HUES6 (cell line): ENCODE results near the gene DHRS9.
A peak's percentile ranks its signal among the peaks of the same experiment; 100 is the strongest.

ENCODE experiments used
- H3K27ac ChIP-seq: 2 replicates; pipeline ENCODE4 v1.7.0; 2013; ENCODE audit warnings: low read depth, mild to moderate bottlenecking, low read length, inconsistent platforms
- H3K27me3 ChIP-seq: 2 replicates; pipeline ENCODE4 v1.6.1; 2013; ENCODE audit warnings: low read length; ENCODE audit not compliant: control insufficient read depth, insufficient read depth
- H3K36me3 ChIP-seq: 2 replicates; pipeline ENCODE4 v1.6.1; 2013; ENCODE audit warnings: low read length; ENCODE audit not compliant: control insufficient read depth, insufficient read depth
- H3K4me1 ChIP-seq: 2 replicates; pipeline ENCODE4 v1.6.1; 2013; ENCODE audit warnings: low read length; ENCODE audit not compliant: control insufficient read depth, insufficient read depth
- H3K4me3 ChIP-seq: 2 replicates; pipeline ENCODE4 v1.5.1; 2013; ENCODE audit warnings: low read depth, low read length
- H3K9ac ChIP-seq: one replicate; pipeline ENCODE4 v1.6.1; 2013; ENCODE audit warnings: mild to moderate bottlenecking, low read length
- H3K9me3 ChIP-seq: 2 replicates; pipeline ENCODE4 v1.6.1; 2013; ENCODE audit warnings: low read depth, low read length; ENCODE audit not compliant: control insufficient read depth, insufficient read depth

DHRS9 gene

DNA sequence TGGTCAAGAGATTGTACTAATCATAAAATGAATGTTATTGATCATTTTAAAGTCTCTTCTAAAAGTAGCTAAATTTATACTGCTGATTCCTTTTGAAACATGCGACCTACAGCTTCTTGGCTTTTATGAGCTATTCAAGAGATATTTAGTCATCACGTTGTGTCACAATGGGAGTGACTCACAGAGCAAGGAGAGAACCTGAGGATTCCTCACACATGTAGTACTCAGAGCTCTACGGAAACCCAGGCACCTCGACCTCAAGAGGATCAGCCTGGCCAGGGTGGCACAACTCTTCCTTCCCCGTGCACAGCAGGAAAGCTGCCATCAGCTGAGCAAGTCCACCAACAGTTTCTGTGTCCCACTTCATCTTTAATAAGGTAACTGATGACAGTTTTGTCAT is at the start of gene DHRS9:
TSS of gene DHRS9 (plus strand) at position 223 of the 400 bp plus-strand sequence. CDS start 12,019 bp downstream, outside the sequence.
- no peak within 1 kb of the TSS for H3K9ac ChIP-seq
- no peak within 1 kb of the TSS for H3K27ac ChIP-seq
- no peaks in the 10 kb centered on the region for H3K4me1 ChIP-seq
- no peaks in the 10 kb centered on the region for H3K36me3 ChIP-seq
- H3K27me3 ChIP-seq = no peaks in the 10 kb centered on the region
- no peak within 1 kb of the TSS for H3K4me3 ChIP-seq
- H3K9me3 ChIP-seq = no peaks in the 10 kb centered on the region

DNA sequence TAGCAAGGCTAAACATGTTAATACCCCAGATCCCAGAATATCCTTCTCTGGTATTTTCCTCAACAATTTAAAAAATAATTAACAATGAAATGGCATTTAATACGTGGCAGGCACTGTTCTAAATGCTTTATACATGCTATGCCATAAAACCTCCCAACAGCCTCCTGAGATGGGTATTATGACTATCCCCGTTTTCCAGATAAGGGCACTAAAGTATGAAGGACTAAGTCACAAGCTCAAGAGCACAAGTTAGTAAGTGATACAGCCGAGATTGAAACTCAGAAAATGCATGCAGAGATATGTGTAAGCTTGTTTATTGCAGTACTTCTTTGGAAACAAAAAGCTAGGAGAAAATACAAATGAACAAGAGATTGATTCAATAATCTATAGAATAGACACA is 46.2 kb upstream of the DHRS9 start:
- no peak overlapping the region for H3K27ac ChIP-seq
- no peaks in the 10 kb centered on the region for H3K27me3 ChIP-seq
- H3K4me1 ChIP-seq = no peaks in the 10 kb centered on the region
- H3K4me3 ChIP-seq = no peak overlapping the region
- no peak overlapping the region for H3K9ac ChIP-seq
- H3K9me3 ChIP-seq = no peaks in the 10 kb centered on the region
- no peaks in the 10 kb centered on the region for H3K36me3 ChIP-seq

DNA sequence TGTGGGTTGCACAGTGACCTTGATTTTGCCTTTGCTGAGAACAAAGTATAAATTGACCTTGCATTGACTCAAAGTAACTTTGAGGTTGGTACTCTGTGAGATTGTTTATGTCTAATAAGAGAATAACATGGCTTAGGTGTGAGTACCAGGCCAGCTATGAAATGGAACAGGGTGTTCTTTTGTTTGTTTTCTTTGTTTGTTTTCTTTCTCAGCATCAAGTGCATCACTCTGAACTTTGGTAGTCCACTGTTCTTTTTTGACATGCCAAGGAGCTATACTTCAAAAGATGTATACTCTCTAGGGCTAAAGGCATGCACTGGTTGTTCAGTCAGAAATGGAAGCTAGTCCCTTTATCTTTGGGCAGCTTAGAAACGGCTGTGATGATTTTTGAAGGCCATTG is 43.3 kb upstream of the DHRS9 start:
- Histone ChIP-seq H3K9ac (no peak overlapping the region), H3K4me3 (no peak overlapping the region), H3K27me3 (no peaks in the 10 kb centered on the region), H3K9me3 (no peaks in the 10 kb centered on the region), H3K36me3 (no peaks in the 10 kb centered on the region), H3K4me1 (no peaks in the 10 kb centered on the region), H3K27ac (no peak overlapping the region)

DNA sequence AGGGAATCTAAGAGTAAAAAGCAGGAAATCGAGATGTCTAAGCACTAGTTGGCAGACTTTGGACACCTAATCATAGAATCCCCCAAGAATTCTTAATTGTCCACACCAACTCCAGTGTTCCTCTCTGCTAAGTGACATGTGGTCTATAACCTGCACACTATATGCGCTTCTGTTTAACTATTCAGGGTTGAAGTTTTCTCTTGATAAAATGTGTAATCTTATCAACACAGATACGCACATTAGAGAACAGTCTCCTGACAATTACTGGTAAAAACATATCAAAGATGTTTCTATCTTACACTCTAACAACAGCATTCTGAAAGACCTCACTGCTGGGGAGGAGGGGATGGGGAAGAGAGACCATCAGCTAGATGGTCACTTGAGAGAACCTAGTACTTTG is 42.1 kb upstream of the DHRS9 start:
- H3K27ac ChIP-seq = no peak overlapping the region
- no peaks in the 10 kb centered on the region for H3K36me3 ChIP-seq
- H3K9ac ChIP-seq = no peak overlapping the region
- H3K27me3 ChIP-seq = no peaks in the 10 kb centered on the region
- H3K4me1 ChIP-seq = no peaks in the 10 kb centered on the region
- H3K4me3 ChIP-seq = no peak overlapping the region
- H3K9me3 ChIP-seq = no peaks in the 10 kb centered on the region

DNA sequence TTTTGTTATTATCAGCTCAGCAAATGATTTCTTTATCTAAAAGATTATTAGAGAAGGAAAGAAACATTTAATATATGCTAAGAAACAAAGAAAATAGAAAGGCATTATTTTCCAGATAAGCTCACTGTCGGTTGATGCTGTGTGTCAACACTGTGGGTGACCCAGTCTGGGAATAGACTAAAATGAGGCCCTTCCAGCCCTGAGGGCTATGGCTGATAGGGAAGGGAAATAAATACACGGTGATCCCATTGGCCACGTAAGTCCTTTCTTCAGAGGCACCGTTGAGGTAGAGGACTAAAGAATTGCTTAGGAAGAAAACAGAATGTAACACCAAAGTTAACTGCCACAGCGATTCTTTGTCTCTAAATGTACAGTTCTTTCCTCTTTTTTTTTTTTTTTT is 40.0 kb upstream of the DHRS9 start:
- Histone ChIP-seq H3K27me3 (no peaks in the 10 kb centered on the region), H3K4me1 (no peaks in the 10 kb centered on the region), H3K36me3 (no peaks in the 10 kb centered on the region), H3K27ac (no peak overlapping the region), H3K9ac (no peak overlapping the region), H3K9me3 (no peaks in the 10 kb centered on the region), H3K4me3 (no peak overlapping the region)

DNA sequence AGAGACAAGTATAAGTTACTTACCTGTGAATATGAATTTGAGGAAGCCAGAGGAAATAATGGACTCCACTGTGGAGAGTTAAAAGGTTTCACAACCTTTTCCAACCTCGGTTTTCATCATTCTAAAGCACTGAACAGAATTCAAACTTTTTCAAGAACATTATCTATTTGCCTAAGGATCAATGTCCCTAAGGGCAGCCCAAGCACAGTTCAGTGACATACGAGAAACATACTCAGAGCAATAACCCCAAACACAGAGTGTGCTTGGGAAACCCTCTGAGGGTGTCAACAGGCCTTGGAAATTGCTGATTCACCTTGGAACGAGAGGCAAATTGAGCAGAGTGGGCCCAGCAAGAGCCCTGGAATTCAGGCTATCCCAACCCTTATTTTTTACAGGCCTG is 38.2 kb upstream of the DHRS9 start, which contains the start of gene ABCB11:
TSS of gene ABCB11 (minus strand) at position 123 of the 400 bp plus-strand sequence. CDS start 13,199 bp downstream, outside the sequence.
- Histone ChIP-seq H3K9ac (no peak within 1 kb of the TSS), H3K9me3 (no peaks in the 10 kb centered on the region), H3K36me3 (no peaks in the 10 kb centered on the region), H3K27ac (0 out of 2 replicates have a peak within 1 kb of the TSS, but pooled peaks have one; percentile 48), H3K27me3 (no peaks in the 10 kb centered on the region), H3K4me1 (no peaks in the 10 kb centered on the region), H3K4me3 (no peak within 1 kb of the TSS)

DNA sequence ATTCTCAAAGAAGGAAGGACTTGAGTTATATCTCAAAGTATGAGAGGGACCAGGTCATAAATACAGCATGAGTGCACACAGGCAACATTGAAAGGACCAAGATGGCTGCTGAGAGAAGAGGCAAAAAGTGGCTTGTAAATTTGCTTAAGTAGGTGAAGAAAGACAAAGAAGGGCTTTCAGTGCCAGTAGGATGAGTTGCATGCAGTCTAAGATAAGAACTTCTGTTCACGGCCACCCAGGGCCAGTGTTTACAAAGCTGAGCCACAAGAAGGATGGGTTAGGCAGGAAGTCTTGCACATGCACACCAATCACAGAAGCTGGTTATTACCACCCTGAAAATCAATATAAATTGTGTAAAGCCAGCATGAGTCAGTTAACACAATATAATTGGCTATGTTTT is 35.1 kb upstream of the DHRS9 start:
- no peaks in the 10 kb centered on the region for H3K9me3 ChIP-seq
- H3K9ac ChIP-seq = no peak overlapping the region
- H3K4me1 ChIP-seq = no peaks in the 10 kb centered on the region; the same call in 1 of the 2 replicates
- H3K27ac ChIP-seq = no peak overlapping the region
- H3K4me3 ChIP-seq = no peak overlapping the region
- no peaks in the 10 kb centered on the region for H3K27me3 ChIP-seq
- H3K36me3 ChIP-seq = no peaks in the 10 kb centered on the region

DNA sequence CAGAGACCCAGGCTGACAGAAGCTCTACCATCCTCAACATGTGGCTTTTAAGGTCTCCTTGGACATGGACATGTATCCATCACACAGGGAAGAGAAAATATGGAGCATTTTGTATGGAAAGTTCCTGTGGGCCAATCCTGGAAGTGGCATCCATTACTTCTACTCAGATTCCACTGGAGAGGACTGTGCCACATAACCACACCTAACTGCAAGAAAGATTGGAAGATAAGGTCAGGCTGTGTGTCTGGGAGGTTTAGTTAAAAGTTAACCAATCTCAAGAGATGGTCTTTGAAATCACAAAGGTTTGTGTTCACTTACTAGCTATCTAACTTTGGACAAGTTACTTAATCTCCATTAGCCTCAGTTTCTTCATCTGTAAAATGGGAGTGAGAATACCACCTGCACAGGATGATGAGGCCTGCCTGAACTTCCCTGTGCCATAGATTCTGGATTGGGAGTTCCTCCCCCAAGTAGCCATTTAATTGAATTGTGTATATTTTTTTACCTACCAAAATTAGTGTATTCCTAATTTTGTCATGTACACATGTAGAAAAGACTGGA is 34.3 kb upstream of the DHRS9 start:
- Histone ChIP-seq H3K4me3 (no peak overlapping the region), H3K4me1 (no peaks in the 10 kb centered on the region; the same call in 1 of the 2 replicates), H3K9me3 (no peaks in the 10 kb centered on the region), H3K9ac (no peak overlapping the region), H3K27me3 (no peaks in the 10 kb centered on the region), H3K27ac (no peak overlapping the region), H3K36me3 (no peaks in the 10 kb centered on the region)

DNA sequence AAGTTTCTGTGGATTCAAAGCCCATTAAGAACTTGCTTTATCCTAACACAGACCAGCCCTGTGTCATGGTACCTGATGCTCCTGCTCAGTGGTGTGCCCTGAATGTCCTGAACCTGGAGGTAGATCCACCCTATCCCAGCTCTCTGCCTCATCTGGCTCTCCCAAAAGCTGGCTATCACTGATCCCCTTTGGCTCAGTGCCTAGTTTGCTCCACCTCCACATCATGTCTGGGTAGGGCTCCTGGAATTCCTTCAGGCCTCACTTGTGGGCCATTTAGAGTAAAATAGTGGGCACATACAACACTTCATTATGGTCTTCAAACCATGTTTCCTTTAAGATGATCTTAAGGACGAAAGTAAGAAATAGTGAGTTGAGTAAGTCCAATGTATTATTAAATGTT is 33.5 kb upstream of the DHRS9 start:
- Histone ChIP-seq H3K36me3 (no peaks in the 10 kb centered on the region), H3K27me3 (no peaks in the 10 kb centered on the region), H3K9me3 (no peaks in the 10 kb centered on the region), H3K4me1 (no peaks in the 10 kb centered on the region; the same call in 1 of the 2 replicates), H3K4me3 (no peak overlapping the region), H3K9ac (no peak overlapping the region), H3K27ac (no peak overlapping the region)

DNA sequence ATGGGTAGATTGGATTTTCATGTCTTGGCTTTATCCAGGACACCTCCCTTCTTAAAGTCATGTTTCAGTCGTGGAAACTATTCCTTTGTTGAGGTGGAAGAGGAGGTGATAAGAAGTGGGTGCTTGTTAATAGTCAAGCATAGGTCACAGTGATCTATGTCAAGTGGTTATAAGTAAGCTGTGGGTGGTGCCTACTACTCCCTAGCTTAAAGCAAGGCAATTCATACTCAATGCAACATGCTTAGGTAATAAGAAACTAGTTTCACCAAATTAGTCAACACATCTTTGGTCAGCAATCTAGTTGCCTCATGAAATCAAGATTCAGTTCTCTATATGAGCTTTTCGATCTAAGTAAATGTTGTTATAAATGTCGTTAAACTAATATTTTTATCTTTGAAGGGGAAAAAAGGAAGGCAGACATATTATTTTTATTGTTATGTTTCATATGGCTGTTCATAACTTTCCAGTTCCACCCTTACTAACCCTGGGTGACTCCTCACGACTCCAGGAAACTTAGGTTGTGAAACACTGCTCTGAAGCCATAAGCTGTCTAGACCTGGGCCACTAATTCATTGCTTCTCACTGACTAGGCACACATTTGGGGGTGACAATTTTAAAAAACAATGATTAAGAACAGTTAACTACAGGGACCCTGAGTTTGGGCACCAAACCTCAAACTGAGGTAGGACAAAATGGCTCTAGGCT is 32.5 kb upstream of the DHRS9 start:
- Histone ChIP-seq H3K4me3 (no peak overlapping the region), H3K36me3 (no peaks in the 10 kb centered on the region), H3K27me3 (no peaks in the 10 kb centered on the region), H3K9ac (no peak overlapping the region), H3K27ac (no peak overlapping the region), H3K9me3 (no peaks in the 10 kb centered on the region), H3K4me1 (no peaks in the 10 kb centered on the region; the same call in 1 of the 2 replicates)

DNA sequence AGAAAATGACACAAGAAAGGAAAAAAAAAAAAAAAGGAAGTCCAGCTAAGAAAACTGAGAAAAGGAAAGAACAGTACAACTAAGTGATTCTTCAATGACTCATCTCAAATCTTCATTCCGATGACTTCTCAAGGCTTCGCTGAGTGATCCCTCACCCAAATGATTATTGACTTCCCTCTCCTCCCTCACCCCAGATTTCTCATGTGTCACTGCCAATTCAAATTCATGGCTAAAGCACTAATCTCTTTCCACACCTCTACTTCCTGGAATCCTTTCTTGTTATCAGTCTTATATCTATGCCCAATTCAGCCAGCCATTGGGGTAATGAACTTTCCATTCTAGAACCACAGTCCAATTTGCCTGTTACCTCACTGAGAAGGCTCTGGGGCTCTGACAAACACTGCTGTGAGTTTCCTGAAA is 31.0 kb upstream of the DHRS9 start:
- no peak overlapping the region for H3K9ac ChIP-seq
- H3K4me3 ChIP-seq = no peak overlapping the region
- H3K4me1 ChIP-seq = no peaks in the 10 kb centered on the region; the same call in 1 of the 2 replicates
- H3K27me3 ChIP-seq = no peaks in the 10 kb centered on the region
- peaks cover 8% of the 10 kb centered on the region; the same call in 1 of the 2 replicates for H3K9me3 ChIP-seq
- H3K36me3 ChIP-seq = no peaks in the 10 kb centered on the region
- no peak overlapping the region for H3K27ac ChIP-seq
